Endometrial microvascular endothelial cells (primary cell): Measurements from ENCODE around the gene CYTL1. TPM values are rescaled to one million over a fixed set of nuclear protein-coding genes. Genes with fewer than 3 reads are reported as not detected.
"Not testable (repeated sequence)": the region's sequence is repeated elsewhere in the genome, so short reads cannot be mapped to it uniquely, and the experiment has no call there.

Source experiments
- in situ Hi-C: cut with HindIII; loops from 2 replicates; pipeline ENCODE4 v1.10.0; 2017; ENCODE audit warnings: low sequenced_read_pairs, low pct_unique_long_range_greater_than_20kb; ENCODE audit errors: inconsistent ontology term
- total RNA-seq: library from RNA; depleted of rRNA; stranded (reverse); fragments of >200 nt; gene quantifications from one replicate; pipeline ENCODE4 v1.2.3, GENCODE V29; 2015; ENCODE audit errors: inconsistent ontology term

CYTL1 gene
- total RNA-seq = 165 TPM

DNA sequence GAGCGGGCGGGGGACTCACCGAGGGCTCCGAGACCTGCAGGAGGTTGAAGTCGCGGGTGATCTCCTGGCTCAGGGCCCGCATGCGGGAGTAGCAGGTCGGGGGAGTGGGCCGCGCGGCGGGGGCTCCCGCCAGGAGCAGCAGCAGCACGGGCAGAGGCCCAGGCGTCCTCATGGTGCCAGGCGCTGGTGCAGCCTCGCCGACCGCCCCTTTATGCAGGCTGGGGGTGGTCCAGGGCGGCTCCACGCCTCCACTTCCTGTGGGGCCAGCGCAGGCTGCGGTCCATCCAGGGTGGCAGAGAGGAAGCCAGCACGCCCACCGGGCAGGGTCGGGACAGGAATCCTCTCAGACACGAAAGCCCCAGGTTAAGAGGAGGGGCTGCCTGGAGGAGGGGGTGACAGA lies at the start of gene CYTL1:
CYTL1 (minus strand) TSS at position 185 of the 400 bp plus-strand sequence; CDS start at position 172, 13 bp downstream.
- in situ Hi-C loops = no loop called here

GRCh38 chr4:5067908-5068307 lies 48.6 kb upstream of the CYTL1 start:
- in situ Hi-C loops = no loop called here

- in situ Hi-C loops = not testable (repeated sequence)
Measured at GRCh38 chr4:5066968-5067367, 47.7 kb upstream of the CYTL1 start.

DNA sequence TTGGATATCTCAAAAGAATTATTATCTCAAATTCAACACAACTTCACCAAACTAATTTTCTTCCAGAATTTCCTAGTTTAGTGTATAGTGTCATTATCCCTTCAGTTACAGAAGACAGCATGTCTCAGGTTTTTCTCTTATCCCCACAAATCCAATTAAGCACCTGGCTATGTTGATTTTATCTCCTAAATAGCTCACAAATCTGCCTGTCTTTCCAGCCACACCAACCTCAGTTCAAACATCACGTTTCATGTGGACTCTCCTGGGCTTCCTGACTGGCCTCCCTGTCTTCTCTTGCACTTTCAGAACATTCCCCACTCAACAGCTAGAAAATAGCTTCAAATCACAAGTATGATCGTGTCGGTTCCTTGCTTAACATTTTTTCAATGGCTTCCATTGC lies 46.8 kb upstream of the CYTL1 start:
- in situ Hi-C loops = no loop called here

DNA sequence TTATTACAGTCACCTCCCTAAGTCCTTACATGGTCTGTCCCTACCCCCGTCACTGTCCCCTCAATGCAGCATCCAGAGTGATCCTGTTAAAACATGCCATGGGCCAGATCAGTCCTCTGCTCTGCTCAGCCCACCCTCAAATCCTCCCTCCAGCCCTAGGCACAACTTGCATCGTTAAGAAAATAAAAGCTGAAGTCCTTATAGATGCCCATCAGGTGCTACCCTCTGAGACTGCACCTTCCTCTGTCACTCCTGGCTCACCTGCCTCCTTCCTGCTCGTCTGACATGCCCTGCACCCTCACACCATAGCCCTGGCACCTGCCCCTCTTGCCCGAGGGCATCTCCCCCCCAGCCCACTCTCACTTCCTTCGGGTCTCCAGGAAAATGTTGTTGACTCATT lies 36.2 kb upstream of the CYTL1 start:
- in situ Hi-C loops = no loop called here

GRCh38 chr4:5054532-5054931 lies 35.3 kb upstream of the CYTL1 start:
- in situ Hi-C loops = no loop called here

DNA sequence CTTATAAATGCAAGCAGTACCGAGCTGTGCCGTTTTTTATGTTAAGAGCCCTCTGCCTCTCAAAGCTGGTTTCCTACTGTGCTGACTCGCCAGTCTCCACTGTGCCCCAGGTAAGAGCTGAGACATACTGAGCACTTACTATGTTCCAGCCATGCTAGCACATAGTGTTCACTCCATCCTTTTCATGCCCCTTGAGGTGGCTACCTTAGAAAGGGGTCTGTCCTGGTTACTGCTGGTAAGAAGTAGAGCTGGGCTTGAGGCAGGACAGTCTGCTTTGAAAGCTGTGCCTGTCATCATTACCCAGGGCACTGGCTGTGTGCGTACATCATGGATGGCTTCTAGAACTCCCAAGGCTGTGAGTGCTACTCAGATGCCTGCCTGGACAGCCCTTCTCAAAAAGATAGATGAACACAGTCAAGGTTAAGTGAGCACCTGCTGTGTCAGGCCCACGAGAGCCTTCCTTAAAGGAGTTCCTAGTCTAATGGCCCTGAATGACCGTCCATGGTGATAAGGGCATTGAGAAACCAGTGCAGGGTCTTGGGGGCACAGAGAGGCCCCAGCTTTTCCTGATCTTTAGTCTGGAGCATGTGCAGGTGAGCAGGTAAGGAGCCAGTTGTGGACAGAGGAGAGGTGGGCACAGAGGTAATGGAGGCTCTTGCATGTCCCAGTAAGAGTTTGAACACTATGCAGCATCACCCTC lies 33.6 kb upstream of the CYTL1 start:
- in situ Hi-C loops = no loop called here

- in situ Hi-C loops = no loop called here
Measured at GRCh38 chr4:5052204-5052702, 33.0 kb upstream of the CYTL1 start.

GRCh38 chr4:5051278-5052203 lies 32.3 kb upstream of the CYTL1 start, which contains the start of gene STK32B:
TSS of gene STK32B (plus strand) at chr4:5051480.
- in situ Hi-C loops = no loop called here

GRCh38 chr4:5050520-5051277 lies 31.4 kb upstream of the CYTL1 start:
- in situ Hi-C loops = no loop called here

DNA sequence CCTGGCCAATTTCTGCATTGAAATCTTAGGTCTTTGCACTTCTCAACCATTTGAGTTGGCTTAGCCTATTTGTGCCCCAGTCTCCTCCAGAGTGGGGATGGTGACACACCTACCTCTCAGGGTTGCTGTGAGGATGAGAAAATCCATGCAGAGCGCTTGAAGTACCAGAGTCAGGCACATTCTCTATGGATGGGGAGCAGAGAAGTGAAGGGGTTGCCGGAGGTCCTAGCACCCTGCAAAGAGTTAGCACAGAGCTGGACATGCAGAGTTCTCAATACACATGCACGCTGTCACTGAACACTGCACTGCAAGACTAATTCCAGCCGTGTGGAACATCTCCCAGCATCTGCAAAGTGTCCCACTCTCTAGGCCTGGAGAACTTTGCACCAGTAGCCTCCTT lies 29.5 kb upstream of the CYTL1 start:
- in situ Hi-C loops = no loop called here

DNA sequence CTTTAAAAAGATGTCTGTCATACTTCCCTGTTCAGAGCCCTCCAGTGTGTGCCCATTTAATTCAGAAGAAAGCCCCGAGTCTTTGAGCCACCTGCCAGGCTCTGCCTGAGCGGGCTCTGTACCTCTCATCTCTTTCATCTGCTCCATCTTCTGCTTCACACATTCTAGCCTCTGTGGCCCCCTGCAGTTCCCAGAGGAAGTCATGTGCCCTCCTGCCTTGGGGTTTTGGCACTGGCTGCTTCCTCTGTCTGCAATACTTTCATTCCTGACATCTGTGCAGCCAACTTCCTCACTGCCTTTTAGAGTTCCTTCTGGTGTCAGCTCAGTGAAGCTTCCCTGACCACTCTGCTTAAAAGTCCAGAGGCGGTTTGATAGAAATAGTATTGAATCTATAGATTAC lies 25.8 kb upstream of the CYTL1 start:
- in situ Hi-C loops = no loop called here

DNA sequence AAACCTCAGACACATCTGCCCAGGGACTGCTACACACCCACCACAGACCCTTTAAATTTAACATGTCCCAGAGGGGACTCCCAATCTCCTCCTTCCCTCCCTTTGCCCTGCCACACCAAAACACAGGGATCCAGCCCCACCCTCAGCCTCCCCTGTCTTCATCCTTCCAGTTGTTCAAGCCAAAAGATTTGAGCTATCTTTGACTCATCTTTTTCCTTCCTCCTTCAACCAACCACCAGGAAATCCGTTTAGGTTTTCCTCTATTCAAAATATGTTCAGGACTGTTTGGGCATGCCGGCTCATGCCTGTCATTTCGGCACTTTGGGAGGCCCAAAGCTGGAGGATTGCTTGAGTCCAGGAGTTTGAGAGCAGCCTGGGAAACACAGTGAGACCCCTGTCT lies 25.1 kb upstream of the CYTL1 start:
- in situ Hi-C loops = no loop called here

- in situ Hi-C loops = no loop called here
Measured at GRCh38 chr4:5043579-5043978, 24.3 kb upstream of the CYTL1 start.

DNA sequence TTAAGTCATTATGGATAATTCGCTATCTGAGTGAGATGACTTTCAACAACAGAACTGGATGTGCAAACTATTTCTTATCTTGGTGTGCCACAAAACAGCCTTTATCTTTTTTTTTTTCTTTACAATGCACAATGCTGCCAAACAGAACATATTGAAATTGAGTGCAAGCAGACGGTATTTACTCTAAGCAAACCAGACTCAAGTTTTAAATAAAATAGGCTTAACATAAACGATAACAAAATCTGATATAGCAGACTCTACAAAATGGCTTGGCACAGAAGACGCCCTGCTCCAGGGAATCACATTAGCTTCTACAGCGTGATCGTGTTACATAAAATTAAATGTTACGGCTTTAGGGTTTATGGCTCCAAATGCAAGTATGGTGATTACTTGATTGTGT lies 22.4 kb upstream of the CYTL1 start:
- in situ Hi-C loops = no loop called here

DNA sequence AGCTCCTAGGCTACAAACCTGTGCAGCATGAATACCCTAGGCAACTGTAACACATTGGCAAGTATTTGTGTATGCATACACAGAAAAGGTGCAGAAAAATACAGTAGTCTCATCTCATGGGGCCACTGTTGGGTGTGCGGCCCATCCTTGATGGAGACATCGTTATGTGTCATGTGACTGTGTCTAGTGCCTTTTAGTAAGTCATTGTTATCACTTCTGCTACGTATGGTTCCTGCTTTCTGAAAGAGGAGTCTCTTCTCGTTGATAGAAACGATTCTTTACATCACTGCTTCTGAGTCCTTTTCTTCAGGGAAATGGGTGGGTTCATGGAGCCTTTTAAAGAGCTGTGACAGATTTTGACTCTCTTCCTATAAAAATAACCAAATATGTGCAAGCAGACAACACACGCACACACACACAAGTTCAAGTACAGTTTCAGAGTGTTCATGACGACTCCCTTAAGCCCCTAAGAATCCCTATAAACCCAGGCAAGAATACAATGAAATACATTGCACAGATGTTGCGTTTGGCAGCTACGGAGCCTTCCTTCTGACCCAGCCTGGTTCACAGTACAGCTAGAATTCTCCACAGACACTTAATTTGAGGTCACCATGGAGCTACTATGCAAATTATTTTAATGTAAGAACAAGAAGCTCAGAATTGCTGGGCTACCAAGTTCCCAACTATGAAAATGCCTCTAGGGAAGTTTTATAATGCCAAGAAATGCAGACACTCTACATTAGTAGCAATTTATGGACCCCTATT lies 21.8 kb upstream of the CYTL1 start:
- in situ Hi-C loops = no loop called here

DNA sequence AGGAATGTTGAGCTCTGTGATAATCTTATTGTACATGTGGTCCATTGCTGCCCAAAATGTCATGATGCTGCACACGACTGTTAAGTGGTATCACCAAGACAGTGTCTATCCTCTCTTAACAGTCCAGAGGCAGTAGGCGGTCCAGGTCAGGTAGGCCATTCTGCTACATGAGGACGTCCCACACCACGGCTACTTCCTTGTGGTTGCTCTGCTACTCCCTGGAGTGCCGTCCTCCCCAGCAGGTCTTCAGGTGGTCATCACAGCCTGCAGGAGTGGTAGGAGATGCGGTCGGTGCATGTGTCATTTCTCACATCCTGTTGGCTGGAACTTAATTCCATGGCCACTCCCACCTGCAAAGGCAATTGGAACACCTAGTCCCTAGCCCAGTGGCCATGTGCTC lies 20.5 kb upstream of the CYTL1 start:
- in situ Hi-C loops = no loop called here
